HepG2 (cell line): ENCODE data around the gene C1orf116. TPM values are rescaled to one million over a fixed set of nuclear protein-coding genes. Genes with fewer than 3 reads are reported as not detected.

ENCODE experiments used
- ADNP ChIP-seq: sonication (generic); formaldehyde crosslinking; IDR thresholded peaks from 2 replicates; pipeline ENCODE4 v1.4.0; 2020; ENCODE audit warnings: missing genetic modification reagents
- ASH2L ChIP-seq: fragments of 300-600, 200-600 bp; sonication (generic); IDR thresholded peaks from 2 replicates; pipeline ENCODE4 v1.7.0; 2017; ENCODE audit warnings: low read depth, mild to moderate bottlenecking, moderate library complexity, mixed read lengths, low read length; ENCODE audit not compliant: insufficient read length
- BCL6 ChIP-seq: IDR thresholded peaks from 2 replicates; pipeline ENCODE4 v1.6.1; 2016; ENCODE audit warnings: missing genetic modification reagents, missing compliant biosample characterization
- DDIT3 ChIP-seq: sonication (generic); formaldehyde crosslinking; IDR thresholded peaks from 2 replicates; pipeline ENCODE4 v1.4.0; 2020; ENCODE audit warnings: mild to moderate bottlenecking, missing genetic modification reagents
- IKZF1 ChIP-seq: fragments of 450-650 bp; IDR thresholded peaks from 2 replicates; pipeline ENCODE4 v1.7.1; 2016
- IKZF4 ChIP-seq: sonication (generic); formaldehyde crosslinking; IDR thresholded peaks from 2 replicates; pipeline ENCODE4 v1.5.1; 2020; ENCODE audit warnings: borderline replicate concordance, mild to moderate bottlenecking, low read depth, missing genetic modification reagents; ENCODE audit errors: not compliant biosample characterization
- JUNB ChIP-seq: sonication (generic); formaldehyde crosslinking; IDR thresholded peaks from 2 replicates; pipeline ENCODE4 v1.8.0; 2022; ENCODE audit warnings: missing genetic modification reagents, mild to moderate bottlenecking, borderline replicate concordance
- MTF1 ChIP-seq: sonication (generic); formaldehyde crosslinking; IDR thresholded peaks from 2 replicates; pipeline ENCODE4 v1.5.0; 2020; ENCODE audit warnings: missing genetic modification reagents
- NR0B2 ChIP-seq: sonication (generic); formaldehyde crosslinking; IDR thresholded peaks from 2 replicates; pipeline ENCODE4 v1.4.0; 2020; ENCODE audit warnings: mild to moderate bottlenecking, missing genetic modification reagents
- PLRG1 ChIP-seq: fragments of 450-650 bp; conservative IDR thresholded peaks from 2 replicates; pipeline ENCODE4 v1.6.1; 2016
- RFX5 ChIP-seq: IDR thresholded peaks from 2 replicates; pipeline ENCODE4 v1.6.1; 2011; ENCODE audit warnings: low read depth, low read length, improper control_type of control experiment
- UBTF ChIP-seq: sonication (generic); formaldehyde crosslinking; IDR thresholded peaks from 2 replicates; pipeline ENCODE4 v1.4.0; 2020; ENCODE audit warnings: mild to moderate bottlenecking, missing genetic modification reagents
- ZBTB1 ChIP-seq: sonication (generic); formaldehyde crosslinking; IDR thresholded peaks from 2 replicates; pipeline ENCODE4 v1.4.0; 2020; ENCODE audit warnings: missing genetic modification reagents, borderline replicate concordance
- ZBTB10 ChIP-seq: sonication (generic); formaldehyde crosslinking; IDR thresholded peaks from 2 replicates; pipeline ENCODE4 v1.4.0; 2020; ENCODE audit warnings: missing genetic modification reagents, borderline replicate concordance
- ZBTB46 ChIP-seq: sonication (generic); formaldehyde crosslinking; IDR thresholded peaks from 2 replicates; pipeline ENCODE4 v1.4.0; 2020; ENCODE audit warnings: mild to moderate bottlenecking, missing genetic modification reagents, borderline replicate concordance
- ZBTB7A ChIP-seq: sonication (generic); formaldehyde crosslinking; IDR thresholded peaks from 2 replicates; pipeline ENCODE4 v1.8.0; 2022; ENCODE audit warnings: mild to moderate bottlenecking, missing genetic modification reagents
- ZFP91 ChIP-seq: sonication (generic); formaldehyde crosslinking; IDR thresholded peaks from 2 replicates; pipeline ENCODE4 v1.9.0; 2022; ENCODE audit warnings: missing genetic modification reagents, mild to moderate bottlenecking, borderline replicate concordance
- ZKSCAN5 ChIP-seq: sonication (generic); formaldehyde crosslinking; IDR thresholded peaks from 2 replicates; pipeline ENCODE4 v1.5.1; 2020; ENCODE audit warnings: mild to moderate bottlenecking, missing genetic modification reagents
- ZNF33B ChIP-seq: sonication (generic); formaldehyde crosslinking; IDR thresholded peaks from 2 replicates; pipeline ENCODE4 v1.5.1; 2020; ENCODE audit warnings: mild to moderate bottlenecking, missing genetic modification reagents
- polyA plus RNA-seq, 8 experiments: library from polyadenylated mRNA; depleted of rRNA in 3 of 8; stranded (reverse) in 7 of 8; unstranded in 1 of 8; fragments of >200 nt; fragmentation: Illumina TruSeq in 4 of 8; extraction: Trizol in 4 of 8; gene quantifications; 2 replicates each; pipeline versions ENCODE4 v1.2.1 to v1.2.3, GENCODE V29; 2011 to 2016; ENCODE audit warnings: low read depth in 4 of 8, missing spikeins in 1 of 8, mixed read lengths in 1 of 8; ENCODE audit not compliant: insufficient read depth in 1 of 8
- total RNA-seq, 5 experiments: library from RNA; depleted of rRNA; stranded (reverse); fragments of >200 nt; fragmentation: Illumina TruSeq; extraction: Trizol; gene quantifications; 2 replicates each; pipeline ENCODE4 v1.2.3, GENCODE V29; 2016; ENCODE audit warnings: low read depth in 1 of 5

C1orf116 gene
- total and polyA plus RNA-seq, 2 of the 13 experiments (the other 11 are each of a cell fraction or from before 2014, with no cell fraction given): 0.51 to 0.95 TPM

- TF ChIP-seq PLRG1: no peak
- no peak for TF ChIP-seq ZNF33B (CRISPR knock-in tag)
- TF ChIP-seq IKZF4 (CRISPR knock-in tag): no peak
- TF ChIP-seq ZBTB7A (CRISPR knock-in tag): 0 out of 2 replicates have a peak, but pooled peaks have one; percentile 45
- no peak for TF ChIP-seq DDIT3 (CRISPR knock-in tag)
- TF ChIP-seq MTF1: no peak
- no peak for TF ChIP-seq ZBTB1
- no peak for TF ChIP-seq ZFP91 (CRISPR knock-in tag)
- no peak for TF ChIP-seq IKZF1
- TF ChIP-seq BCL6 (CRISPR knock-in tag): no peak
- TF ChIP-seq ADNP: no peak
- TF ChIP-seq ZBTB10: no peak
- TF ChIP-seq JUNB (CRISPR knock-in tag): no peak
- peak; percentile 18 for TF ChIP-seq ASH2L
- no peak for TF ChIP-seq RFX5
- no peak for TF ChIP-seq ZBTB46 (CRISPR knock-in tag)
- no peak for TF ChIP-seq UBTF (CRISPR knock-in tag)
- peak; percentile 79; the same call in 1 of the 2 replicates for TF ChIP-seq ZKSCAN5 (CRISPR knock-in tag)
- TF ChIP-seq NR0B2 (CRISPR knock-in tag): no peak
Observed at GRCh38 chr1:207022996-207023679, 9.4 kb downstream of the C1orf116 start (continued).
